ENCODE data around the gene ALOXE3.

ALOXE3 gene

DNA sequence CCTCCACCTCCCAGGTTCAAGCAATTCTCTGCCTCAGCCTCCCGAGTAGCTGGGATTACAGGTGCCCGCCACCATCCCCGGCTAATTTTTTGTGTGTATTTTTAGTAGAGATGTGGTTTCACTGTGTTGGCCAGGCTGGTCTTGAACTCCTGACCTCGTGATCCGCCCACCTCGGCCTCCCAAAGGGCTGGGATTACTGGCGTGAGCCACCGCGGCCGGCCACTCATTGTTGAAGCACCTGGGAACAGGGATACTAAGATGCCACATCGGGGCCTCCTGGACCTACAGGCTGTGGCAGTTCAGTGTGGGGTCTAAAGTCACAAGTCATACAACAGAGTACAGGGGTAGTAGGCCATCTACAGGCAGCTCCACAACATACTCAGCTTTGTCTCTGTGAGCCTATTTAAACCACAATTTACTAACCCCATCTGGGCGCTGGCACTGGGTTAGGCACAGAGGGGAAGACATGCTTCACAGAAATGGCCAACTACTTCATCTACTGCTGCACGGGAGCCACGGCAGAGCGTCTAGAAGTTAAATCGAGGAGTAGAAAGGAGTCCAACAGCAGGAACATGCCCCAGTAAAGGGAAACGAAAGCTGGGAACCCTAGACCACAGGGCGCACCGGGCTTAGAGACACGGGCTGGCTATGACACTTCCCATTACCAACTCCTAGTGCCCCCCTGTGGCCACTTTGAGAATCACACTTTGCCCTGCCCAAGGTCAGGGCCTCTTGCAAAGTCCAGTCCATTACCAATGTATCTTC lies 40.1 kb upstream of the ALOXE3 start:
- TF ChIP-seq, protein P1, sequence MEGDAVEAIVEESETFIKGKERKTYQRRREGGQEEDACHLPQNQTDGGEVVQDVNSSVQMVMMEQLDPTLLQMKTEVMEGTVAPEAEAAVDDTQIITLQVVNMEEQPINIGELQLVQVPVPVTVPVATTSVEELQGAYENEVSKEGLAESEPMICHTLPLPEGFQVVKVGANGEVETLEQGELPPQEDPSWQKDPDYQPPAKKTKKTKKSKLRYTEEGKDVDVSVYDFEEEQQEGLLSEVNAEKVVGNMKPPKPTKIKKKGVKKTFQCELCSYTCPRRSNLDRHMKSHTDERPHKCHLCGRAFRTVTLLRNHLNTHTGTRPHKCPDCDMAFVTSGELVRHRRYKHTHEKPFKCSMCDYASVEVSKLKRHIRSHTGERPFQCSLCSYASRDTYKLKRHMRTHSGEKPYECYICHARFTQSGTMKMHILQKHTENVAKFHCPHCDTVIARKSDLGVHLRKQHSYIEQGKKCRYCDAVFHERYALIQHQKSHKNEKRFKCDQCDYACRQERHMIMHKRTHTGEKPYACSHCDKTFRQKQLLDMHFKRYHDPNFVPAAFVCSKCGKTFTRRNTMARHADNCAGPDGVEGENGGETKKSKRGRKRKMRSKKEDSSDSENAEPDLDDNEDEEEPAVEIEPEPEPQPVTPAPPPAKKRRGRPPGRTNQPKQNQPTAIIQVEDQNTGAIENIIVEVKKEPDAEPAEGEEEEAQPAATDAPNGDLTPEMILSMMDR (IDR thresholded peaks at IDR 0.05; ENCODE audit: low read depth, low read length): peak; percentile 84
- H3K4me3 ChIP-seq (ENCODE audit: low read depth, low read length): no peak overlapping the region

DNA sequence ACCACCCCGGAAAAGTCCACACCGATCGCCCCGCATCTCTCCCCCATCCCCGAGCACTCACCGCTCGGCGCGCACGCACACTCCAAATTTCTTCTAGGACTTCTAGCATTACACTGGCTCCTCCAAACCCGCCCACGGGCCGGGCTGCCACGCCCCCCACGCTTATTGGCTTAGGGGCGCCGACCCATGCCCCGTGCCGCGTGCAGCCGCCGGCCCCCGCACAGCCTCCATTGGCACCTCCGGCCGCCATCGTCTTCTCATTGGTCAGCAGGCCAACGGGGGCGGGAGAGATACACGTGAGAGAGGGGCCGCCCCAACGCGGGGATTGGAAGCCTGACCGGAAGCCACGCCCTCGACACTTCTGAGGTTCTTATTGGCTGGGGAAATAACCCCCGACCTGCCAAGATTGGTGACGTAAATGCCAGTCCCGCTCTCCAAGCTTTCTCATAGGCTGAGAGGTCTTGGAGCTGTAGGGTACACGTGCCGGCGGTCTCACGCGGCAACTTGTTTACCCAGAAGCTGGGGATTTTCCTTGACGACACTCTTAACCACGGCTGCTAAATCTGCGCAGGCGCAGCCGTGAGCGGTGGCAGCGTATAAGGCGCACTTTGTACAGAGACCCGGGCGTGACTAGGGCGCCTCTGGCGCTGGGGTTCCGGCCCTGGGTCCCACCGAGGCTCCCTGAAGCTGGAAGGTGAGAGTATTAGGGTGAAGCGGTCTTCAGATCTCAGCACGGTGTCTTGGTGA lies 38.1 kb upstream of the ALOXE3 start:
- TF ChIP-seq, protein P1 (IDR thresholded peaks at IDR 0.05; ENCODE audit: low read depth, low read length): no peak
- peak overlapping the region; percentile 61 for H3K4me3 ChIP-seq (ENCODE audit: low read depth, low read length)

DNA sequence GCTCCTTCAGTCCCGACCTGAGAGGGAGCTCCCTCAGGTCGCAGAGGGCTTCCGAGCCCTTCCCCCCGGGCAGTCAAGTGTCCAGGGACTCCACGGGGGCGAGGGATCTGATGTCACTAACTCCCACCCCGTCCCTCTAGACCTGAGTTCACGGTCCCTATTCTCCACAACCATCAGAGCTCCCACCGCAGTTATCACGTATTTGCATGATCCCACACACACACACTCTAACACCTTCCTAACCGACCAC lies 37.6 kb upstream of the ALOXE3 start:
- TF ChIP-seq, protein P1 (IDR thresholded peaks at IDR 0.05; ENCODE audit: low read depth, low read length): no peak
- peak overlapping the region; percentile 61 for H3K4me3 ChIP-seq (ENCODE audit: low read depth, low read length)

DNA sequence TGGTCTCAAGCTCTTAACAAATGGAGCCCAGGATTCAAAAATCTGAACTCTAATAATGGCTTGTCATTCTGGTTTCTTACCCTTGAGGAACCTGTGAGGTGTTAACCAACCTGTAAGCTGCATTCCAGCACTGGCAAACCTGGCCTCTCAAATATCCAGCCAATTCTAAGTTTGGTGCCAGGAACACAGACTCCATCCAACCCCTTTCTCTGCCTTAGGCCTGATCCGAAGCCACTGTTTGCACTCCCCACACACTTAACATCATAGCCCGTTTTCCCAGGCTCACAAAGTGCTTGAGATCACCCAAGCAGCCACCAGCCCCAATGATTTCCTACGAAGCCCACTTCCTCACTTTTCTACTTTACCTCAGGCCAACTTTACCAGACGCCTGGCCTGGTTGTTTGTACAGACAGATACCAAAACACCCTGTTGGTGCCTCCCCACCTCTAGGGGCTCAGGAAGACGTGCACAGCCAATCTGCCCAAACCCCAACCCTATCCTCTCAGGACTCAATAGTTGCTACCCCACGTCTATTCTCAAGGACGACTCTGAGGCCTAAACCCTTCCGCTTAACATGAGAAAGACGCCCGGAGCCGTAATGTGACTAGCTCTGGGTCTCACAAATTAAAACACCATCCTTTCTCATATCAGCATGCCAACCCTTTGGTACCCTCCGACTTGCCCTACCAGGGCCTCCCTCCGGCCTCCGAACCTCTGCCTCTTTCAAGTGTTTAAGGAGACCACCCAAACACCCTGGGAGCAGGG lies 37.1 kb upstream of the ALOXE3 start:
- TF ChIP-seq, protein P1 (IDR thresholded peaks at IDR 0.05; ENCODE audit: low read depth, low read length): no peak
- H3K4me3 ChIP-seq (ENCODE audit: low read depth, low read length): peak overlapping the region; percentile 61

DNA sequence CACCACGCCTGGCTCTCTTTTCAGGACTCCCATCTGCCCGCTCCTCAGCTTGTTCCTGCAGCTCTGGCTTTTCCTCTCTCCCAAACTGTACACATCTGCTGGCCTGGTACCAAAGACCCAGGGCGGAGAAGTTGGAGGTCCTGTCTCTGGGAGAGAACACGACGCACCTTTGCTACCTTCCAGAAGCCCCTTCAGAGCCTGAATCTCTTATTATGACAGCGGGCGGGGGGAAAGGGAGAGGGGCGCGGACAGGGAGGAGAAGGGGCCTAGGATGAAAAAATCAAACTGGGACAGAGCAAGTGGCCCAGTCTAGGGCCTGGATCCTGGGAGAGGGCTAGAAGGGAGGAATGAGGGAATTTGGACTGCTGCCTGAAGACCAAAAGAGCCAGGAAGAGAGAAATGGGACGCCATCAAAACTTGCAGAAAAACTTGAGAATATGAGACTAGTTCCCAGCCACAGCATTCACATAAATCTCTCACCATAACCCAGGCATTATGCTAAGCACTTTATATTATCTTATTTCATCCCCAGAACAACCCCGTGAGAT lies 36.4 kb upstream of the ALOXE3 start:
- H3K4me3 ChIP-seq (ENCODE audit: low read depth, low read length): no peak overlapping the region
- TF ChIP-seq, protein P1 (IDR thresholded peaks at IDR 0.05; ENCODE audit: low read depth, low read length): no peak

DNA sequence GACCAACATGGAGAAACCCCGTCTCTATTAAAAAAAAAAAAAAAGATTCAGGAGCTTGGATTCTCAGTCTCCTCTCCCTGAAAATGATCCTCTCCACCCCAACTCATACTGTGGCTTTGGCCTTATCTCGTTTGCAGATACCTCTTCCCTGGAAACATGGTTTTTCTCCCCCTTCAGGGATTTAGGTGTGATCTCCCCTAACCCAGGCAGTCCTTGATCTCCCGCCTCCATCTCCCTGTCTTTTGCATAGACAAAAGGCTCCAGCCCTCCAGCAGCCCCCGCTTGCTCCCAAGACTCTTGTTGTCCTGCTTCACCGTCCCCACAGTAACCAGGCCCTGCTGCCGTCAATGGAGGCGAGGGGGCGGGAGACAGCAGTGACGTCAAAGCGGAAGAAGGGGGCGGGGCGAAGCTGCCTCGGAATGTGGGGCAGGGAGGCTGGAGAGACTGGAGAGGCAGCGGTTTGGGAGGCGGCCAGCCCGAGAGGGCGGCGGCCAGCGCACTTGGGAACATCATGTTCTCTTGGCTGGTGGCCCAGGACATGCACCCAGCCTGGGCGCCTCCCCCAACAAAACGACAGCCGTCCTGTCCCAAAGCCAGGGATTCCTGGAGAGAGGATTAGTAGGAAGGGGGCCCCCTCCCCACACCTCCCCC lies 35.8 kb upstream of the ALOXE3 start:
- TF ChIP-seq, protein P1 (IDR thresholded peaks at IDR 0.05; ENCODE audit: low read depth, low read length): no peak
- 0 out of 2 replicates have a peak overlapping the region, but pooled peaks have one; percentile 8 for H3K4me3 ChIP-seq (ENCODE audit: low read depth, low read length)
